Fibroblast of pulmonary artery (primary cell): ENCODE measurements around the gene YAP1.

ENCODE experiments used
- DNase-seq: peaks from one replicate; pipeline ENCODE4 v3.0.0-alpha.2; 2010; ENCODE audit warnings: low read depth
- H3K4me3 ChIP-seq: replicated peaks from 2 replicates; pipeline ENCODE4 v1.5.1; 2011; ENCODE audit warnings: low read depth, mild to moderate bottlenecking, control low read depth, low read length, moderate library complexity
- CTCF ChIP-seq: IDR thresholded peaks from 2 replicates; pipeline ENCODE4 v1.5.1; 2011; ENCODE audit warnings: mild to moderate bottlenecking, control low read depth, low read length, inconsistent platforms; ENCODE audit errors: missing control alignments

The YAP1 gene

GRCh38 chr11:102144357-102145355, 34.4 kb downstream of the YAP1 start:
- TF ChIP-seq CTCF = no peak
- no peak overlapping the region for H3K4me3 ChIP-seq
- DNase-seq = peak; percentile 60

GRCh38 chr11:102147015-102147414, 36.8 kb downstream of the YAP1 start:
- TF ChIP-seq CTCF = no peak
- DNase-seq = no peak
- no peak overlapping the region for H3K4me3 ChIP-seq

GRCh38 chr11:102147632-102148031, 37.4 kb downstream of the YAP1 start:
- no peak overlapping the region for H3K4me3 ChIP-seq
- no peak for DNase-seq
- TF ChIP-seq CTCF = no peak

- DNase-seq = no peak
- TF ChIP-seq CTCF = no peak
Observed at GRCh38 chr11:102148059-102148458, 37.8 kb downstream of the YAP1 start.

GRCh38 chr11:102151784-102152525, 41.7 kb downstream of the YAP1 start:
- DNase-seq = no peak
- TF ChIP-seq CTCF = no peak

More at GRCh38 chr11:102148059-102148458, 37.8 kb downstream of the YAP1 start:
- no peak overlapping the region for H3K4me3 ChIP-seq

GRCh38 chr11:102153082-102153481, 42.8 kb downstream of the YAP1 start:
- no peak for TF ChIP-seq CTCF

More at GRCh38 chr11:102151784-102152525, 41.7 kb downstream of the YAP1 start:
- no peak overlapping the region for H3K4me3 ChIP-seq

More at GRCh38 chr11:102153082-102153481, 42.8 kb downstream of the YAP1 start:
- H3K4me3 ChIP-seq = no peak overlapping the region
- peak; percentile 27 for DNase-seq
